ENCODE measurements around the gene LAMTOR4.

DNA sequence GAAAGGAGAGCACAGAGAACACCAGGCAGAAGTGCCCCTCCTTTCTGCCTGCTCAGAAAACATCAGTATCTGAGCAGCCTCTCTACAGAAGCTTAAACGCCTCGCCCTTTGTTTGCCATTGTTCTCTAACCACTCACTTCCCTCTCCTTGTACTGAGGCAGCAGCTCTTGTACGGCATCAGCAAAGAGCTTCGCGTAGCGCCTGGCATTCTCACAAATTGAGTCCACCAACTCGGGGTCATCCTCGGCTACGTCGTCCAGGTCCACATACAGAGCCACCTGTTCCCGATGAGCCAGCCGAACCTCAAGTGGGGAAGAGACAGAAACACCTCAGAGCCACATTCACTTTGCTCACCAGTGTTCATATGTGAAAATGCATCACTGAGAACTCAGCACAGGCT is 49.3 kb upstream of the LAMTOR4 start:
- TF ChIP-seq, protein P1, sequence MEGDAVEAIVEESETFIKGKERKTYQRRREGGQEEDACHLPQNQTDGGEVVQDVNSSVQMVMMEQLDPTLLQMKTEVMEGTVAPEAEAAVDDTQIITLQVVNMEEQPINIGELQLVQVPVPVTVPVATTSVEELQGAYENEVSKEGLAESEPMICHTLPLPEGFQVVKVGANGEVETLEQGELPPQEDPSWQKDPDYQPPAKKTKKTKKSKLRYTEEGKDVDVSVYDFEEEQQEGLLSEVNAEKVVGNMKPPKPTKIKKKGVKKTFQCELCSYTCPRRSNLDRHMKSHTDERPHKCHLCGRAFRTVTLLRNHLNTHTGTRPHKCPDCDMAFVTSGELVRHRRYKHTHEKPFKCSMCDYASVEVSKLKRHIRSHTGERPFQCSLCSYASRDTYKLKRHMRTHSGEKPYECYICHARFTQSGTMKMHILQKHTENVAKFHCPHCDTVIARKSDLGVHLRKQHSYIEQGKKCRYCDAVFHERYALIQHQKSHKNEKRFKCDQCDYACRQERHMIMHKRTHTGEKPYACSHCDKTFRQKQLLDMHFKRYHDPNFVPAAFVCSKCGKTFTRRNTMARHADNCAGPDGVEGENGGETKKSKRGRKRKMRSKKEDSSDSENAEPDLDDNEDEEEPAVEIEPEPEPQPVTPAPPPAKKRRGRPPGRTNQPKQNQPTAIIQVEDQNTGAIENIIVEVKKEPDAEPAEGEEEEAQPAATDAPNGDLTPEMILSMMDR (IDR thresholded peaks at IDR 0.05): no peak
- TF ChIP-seq POLR2AphosphoS5 (IDR thresholded peaks at IDR 0.05) (no peak), POLR2A (IDR thresholded peaks at IDR 0.05) (no peak)

Data from breast epithelium (tissue), 3 donors.